HK-2 (cell line): Measurements from ENCODE around the gene GALNTL6.
A peak's percentile ranks its signal among the peaks of the same experiment; 100 is the strongest.

Source experiments
- DNase-seq: peaks from one replicate; pipeline ENCODE4 v3.0.0-alpha.2; 2018; ENCODE audit not compliant: unreplicated experiment

The GALNTL6 gene

DNA sequence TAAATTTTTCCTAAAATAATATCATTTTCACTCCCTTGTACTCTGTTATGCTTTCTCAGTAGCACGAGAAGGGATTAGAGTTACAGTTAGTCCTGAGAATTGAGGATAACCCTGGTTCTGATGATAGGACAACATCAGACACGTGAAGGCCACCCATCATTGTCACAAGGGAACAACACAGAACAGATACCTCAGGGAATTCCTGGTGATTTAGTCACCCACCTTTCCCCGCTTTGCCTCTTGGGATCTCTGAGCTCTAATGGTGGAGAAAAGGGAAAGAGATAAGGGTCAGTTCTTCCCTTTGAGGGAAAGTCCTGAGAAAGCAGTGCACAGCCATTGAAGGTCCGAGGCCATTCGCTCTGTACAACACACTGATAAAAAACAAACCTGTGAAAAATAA lies 1243.1 kb downstream of the GALNTL6 start:
- DNase-seq = no peak

DNA sequence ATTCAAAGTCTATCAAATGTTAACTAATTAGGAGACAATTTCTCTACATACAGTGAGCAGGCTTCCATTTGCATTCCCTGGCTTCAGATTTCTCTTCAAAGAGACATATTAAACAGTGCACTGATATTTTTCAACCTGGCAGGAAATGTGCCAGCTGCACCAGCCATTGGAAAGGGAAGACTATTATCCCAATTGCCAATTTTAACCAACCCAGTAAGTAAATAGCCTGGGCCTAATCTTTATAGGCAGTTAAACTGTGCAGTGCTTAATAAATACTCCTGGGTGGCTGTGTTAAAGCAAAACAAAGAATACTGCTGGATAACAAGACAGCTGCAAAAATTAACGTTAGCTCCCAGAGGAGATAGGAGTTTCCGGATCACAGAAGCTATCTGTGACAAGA lies 1243.5 kb downstream of the GALNTL6 start:
- DNase-seq = no peak

DNA sequence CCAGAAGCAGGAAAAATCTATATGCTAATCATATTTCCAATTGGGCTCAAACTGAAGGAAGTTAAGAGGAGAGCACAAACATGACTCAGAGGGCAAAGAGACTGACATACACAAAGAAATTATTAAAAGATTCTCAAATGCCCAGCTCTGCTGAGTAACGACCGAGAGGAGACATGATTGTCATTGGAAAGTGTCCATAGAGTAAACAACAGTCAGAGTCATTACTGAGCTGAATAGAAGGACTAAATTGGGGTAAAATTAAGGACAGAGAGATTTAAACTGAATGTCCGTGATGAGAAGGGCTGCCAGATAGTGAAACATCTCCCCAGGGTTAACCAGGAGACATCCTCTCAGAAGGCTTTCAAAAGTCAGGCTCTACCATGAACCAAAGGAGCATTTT lies 1244.2 kb downstream of the GALNTL6 start:
- DNase-seq = no peak

GRCh38 chr4:173057901-173058300 lies 1244.7 kb downstream of the GALNTL6 start:
- DNase-seq = no peak

DNA sequence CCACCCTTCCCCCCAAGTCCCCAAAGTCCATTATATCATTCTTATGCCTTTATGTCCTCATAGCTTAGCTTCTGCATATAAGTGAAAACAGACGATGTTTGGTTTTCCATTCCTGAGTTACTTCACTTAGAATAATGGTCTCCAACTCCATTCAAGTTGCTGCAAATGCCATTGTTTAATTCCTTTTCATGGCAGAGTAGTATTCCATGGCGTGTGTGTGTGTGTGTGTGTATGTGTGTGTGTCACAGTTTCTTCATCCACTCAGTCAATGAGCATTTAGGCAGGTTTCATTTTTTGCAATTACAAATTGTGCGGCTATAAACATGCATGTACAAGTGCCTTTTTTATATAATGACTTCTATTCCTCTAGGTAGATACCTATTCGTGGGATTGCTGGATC lies 1248.0 kb downstream of the GALNTL6 start:
- DNase-seq = no peak

DNA sequence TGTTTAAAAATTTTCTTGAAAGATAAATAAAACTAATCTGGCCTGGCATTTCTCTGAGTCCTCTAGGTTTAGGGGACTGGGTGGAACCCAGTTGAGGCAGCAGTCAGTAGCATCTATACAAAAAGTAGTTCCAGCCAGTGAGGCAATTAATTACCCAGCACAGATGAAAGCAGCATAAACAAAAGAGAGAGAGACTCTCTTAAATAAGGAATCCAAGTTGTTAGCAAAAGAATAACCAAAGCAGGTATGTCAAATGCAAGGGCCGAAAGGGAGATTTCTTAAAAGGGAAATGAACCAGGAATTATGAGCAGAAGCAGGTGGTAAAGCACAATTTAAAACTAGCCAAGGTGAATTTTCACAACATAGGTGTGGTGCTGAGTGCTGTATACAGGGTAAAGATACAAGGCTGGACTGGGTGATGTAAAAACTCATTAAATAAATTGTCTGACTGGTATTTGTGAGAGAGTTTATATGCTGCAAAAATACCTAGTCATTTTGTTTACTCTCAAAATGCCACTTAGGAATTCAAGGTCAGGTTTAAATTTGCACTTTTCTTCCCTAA lies 1260.8 kb downstream of the GALNTL6 start:
- DNase-seq = no peak

DNA sequence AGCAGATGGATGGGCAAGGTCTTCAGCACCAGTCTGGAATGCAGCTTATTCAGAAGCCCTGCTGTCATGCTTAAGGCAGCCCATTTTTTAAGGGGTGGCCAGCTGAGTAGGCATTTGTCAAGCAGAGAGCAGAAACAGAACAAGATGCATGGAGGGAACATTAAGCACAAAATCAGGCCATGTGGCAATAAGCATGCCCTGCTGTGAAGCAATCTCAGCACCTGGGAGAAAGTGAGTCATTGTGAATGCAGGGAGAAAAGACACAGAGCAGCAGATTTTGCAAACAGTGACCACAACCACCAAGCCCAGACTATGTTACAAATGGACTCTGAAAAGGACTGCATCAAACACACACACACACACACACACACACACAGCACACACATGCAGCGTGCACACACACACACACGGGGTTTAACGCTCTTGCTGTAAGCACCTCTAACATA lies 1261.3 kb downstream of the GALNTL6 start:
- DNase-seq = peak; percentile 60

- DNase-seq = no peak
These were observed 1263.9 kb downstream of the GALNTL6 start for GRCh38 chr4:173076903-173077634.

GRCh38 chr4:173088144-173088543 lies 1274.9 kb downstream of the GALNTL6 start:
- no peak for DNase-seq
